ENCODE measurements around the gene DYNC1H1.

DYNC1H1 gene

GRCh38 chr14:102056694-102057442, 92.5 kb downstream of the DYNC1H1 start:
- Histone ChIP-seq H3K79me2 (ENCODE audit: insufficient read depth, low read depth) (no peaks in the 10 kb centered on the region), H3K4me3 (IDR thresholded peaks at IDR 0.05; ENCODE audit: insufficient read depth, low read depth, low read length) (no peak overlapping the region), H3K9ac (no peak overlapping the region), H3K27me3 (ENCODE audit: insufficient read depth, low read depth) (no peaks in the 10 kb centered on the region), H2AFZ (ENCODE audit: low read depth) (no peak overlapping the region), H4K20me1 (ENCODE audit: insufficient read depth) (no peaks in the 10 kb centered on the region), H3K27ac (no peak overlapping the region), H3K4me2 (no peak overlapping the region), H3K36me3 (ENCODE audit: insufficient read depth) (no peaks in the 10 kb centered on the region), H3K4me1 (ENCODE audit: low read depth, poor library complexity, severe bottlenecking) (no peaks in the 10 kb centered on the region)
- TF ChIP-seq, protein P1, sequence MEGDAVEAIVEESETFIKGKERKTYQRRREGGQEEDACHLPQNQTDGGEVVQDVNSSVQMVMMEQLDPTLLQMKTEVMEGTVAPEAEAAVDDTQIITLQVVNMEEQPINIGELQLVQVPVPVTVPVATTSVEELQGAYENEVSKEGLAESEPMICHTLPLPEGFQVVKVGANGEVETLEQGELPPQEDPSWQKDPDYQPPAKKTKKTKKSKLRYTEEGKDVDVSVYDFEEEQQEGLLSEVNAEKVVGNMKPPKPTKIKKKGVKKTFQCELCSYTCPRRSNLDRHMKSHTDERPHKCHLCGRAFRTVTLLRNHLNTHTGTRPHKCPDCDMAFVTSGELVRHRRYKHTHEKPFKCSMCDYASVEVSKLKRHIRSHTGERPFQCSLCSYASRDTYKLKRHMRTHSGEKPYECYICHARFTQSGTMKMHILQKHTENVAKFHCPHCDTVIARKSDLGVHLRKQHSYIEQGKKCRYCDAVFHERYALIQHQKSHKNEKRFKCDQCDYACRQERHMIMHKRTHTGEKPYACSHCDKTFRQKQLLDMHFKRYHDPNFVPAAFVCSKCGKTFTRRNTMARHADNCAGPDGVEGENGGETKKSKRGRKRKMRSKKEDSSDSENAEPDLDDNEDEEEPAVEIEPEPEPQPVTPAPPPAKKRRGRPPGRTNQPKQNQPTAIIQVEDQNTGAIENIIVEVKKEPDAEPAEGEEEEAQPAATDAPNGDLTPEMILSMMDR (conservative IDR thresholded peaks at IDR 0.05; ENCODE audit: low read depth, low read length): no peak

GRCh38 chr14:102057480-102058114, 93.2 kb downstream of the DYNC1H1 start:
- Histone ChIP-seq H3K36me3 (ENCODE audit: insufficient read depth) (no peaks in the 10 kb centered on the region), H3K9ac (no peak overlapping the region), H3K4me2 (no peak overlapping the region), H3K4me3 (IDR thresholded peaks at IDR 0.05; ENCODE audit: insufficient read depth, low read depth, low read length) (no peak overlapping the region), H3K27ac (no peak overlapping the region), H3K79me2 (ENCODE audit: insufficient read depth, low read depth) (no peaks in the 10 kb centered on the region), H3K4me1 (ENCODE audit: low read depth, poor library complexity, severe bottlenecking) (peaks cover 2% of the 10 kb centered on the region), H4K20me1 (ENCODE audit: insufficient read depth) (no peaks in the 10 kb centered on the region), H3K27me3 (ENCODE audit: insufficient read depth, low read depth) (no peaks in the 10 kb centered on the region), H2AFZ (ENCODE audit: low read depth) (no peak overlapping the region)
- TF ChIP-seq, protein P1 (conservative IDR thresholded peaks at IDR 0.05; ENCODE audit: low read depth, low read length): no peak

- Histone ChIP-seq H2AFZ (ENCODE audit: low read depth) (no peak overlapping the region), H3K27me3 (ENCODE audit: insufficient read depth, low read depth) (no peaks in the 10 kb centered on the region), H3K9ac (no peak overlapping the region), H3K4me3 (IDR thresholded peaks at IDR 0.05; ENCODE audit: insufficient read depth, low read depth, low read length) (no peak overlapping the region), H3K36me3 (ENCODE audit: insufficient read depth) (no peaks in the 10 kb centered on the region), H3K79me2 (ENCODE audit: insufficient read depth, low read depth) (no peaks in the 10 kb centered on the region), H3K27ac (no peak overlapping the region), H4K20me1 (ENCODE audit: insufficient read depth) (no peaks in the 10 kb centered on the region), H3K4me2 (no peak overlapping the region), H3K4me1 (ENCODE audit: low read depth, poor library complexity, severe bottlenecking) (peaks cover 5% of the 10 kb centered on the region)
- TF ChIP-seq, protein P1 (conservative IDR thresholded peaks at IDR 0.05; ENCODE audit: low read depth, low read length): no peak
These were observed 93.8 kb downstream of the DYNC1H1 start for GRCh38 chr14:102058146-102058545.

DNA sequence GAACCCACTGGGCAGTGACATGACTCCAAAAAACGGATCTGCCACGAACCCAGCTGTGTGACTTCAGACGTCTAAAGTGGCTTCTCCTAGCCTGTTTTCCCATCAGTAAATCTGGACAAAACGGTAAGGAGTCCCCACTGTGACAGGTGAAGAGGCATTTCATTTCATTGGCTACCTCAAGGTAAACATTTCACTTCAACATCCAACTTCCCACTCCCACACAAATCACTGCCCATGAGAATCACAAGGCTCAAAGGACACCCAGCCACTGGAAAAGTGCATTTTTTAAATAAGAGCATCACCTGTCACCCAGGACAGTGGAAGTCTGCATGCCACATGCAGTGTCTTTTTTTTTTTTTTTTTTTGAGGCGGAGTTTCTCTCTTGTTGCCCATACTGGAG, 94.6 kb downstream of the DYNC1H1 start:
- H3K36me3 ChIP-seq (ENCODE audit: insufficient read depth): no peaks in the 10 kb centered on the region
- no peak overlapping the region for H3K27ac ChIP-seq
- TF ChIP-seq, protein P1 (conservative IDR thresholded peaks at IDR 0.05; ENCODE audit: low read depth, low read length): no peak
- no peaks in the 10 kb centered on the region for H3K27me3 ChIP-seq (ENCODE audit: insufficient read depth, low read depth)
- H2AFZ ChIP-seq (ENCODE audit: low read depth): no peak overlapping the region
- no peaks in the 10 kb centered on the region for H3K79me2 ChIP-seq (ENCODE audit: insufficient read depth, low read depth)
- no peaks in the 10 kb centered on the region for H4K20me1 ChIP-seq (ENCODE audit: insufficient read depth)
- no peak overlapping the region for H3K4me2 ChIP-seq
- H3K4me3 ChIP-seq (IDR thresholded peaks at IDR 0.05; ENCODE audit: insufficient read depth, low read depth, low read length): no peak overlapping the region
- no peak overlapping the region for H3K9ac ChIP-seq
- peaks cover 5% of the 10 kb centered on the region for H3K4me1 ChIP-seq (ENCODE audit: low read depth, poor library complexity, severe bottlenecking)

Measured in KMS-11 (cell line).